Mesothelial cell of epicardium (in vitro differentiated cells): ENCODE measurements around the gene GPC6. TPM values are rescaled to one million over a fixed set of nuclear protein-coding genes. Genes with fewer than 3 reads are reported as not detected.
"Not testable (repeated sequence)": the region's sequence is repeated elsewhere in the genome, so short reads cannot be mapped to it uniquely, and the experiment has no call there.

Source experiments
- DNase-seq, 2 experiments: peaks; one replicate each; pipeline ENCODE4 v3.0.0; 2021; ENCODE audit warnings: low spot score in 2 of 2; ENCODE audit not compliant: unreplicated experiment in 2 of 2
- H3K27ac Mint-ChIP-seq: 2 replicates; pipeline ENCODE4 v1.8.0; 2021; ENCODE audit warnings: mixed read lengths
- H3K27me3 Mint-ChIP-seq: 2 replicates; pipeline ENCODE4 v1.8.0; 2021; ENCODE audit warnings: low read depth, mixed read lengths
- H3K36me3 Mint-ChIP-seq: 2 replicates; pipeline ENCODE4 v1.8.0; 2021; ENCODE audit warnings: mixed read lengths
- H3K4me1 Mint-ChIP-seq: 2 replicates; pipeline ENCODE4 v1.8.0; 2021; ENCODE audit warnings: mixed read lengths
- H3K4me3 Mint-ChIP-seq: 2 replicates; pipeline ENCODE4 v1.8.0; 2021; ENCODE audit warnings: mild to moderate bottlenecking, moderate library complexity, mixed read lengths
- H3K9me3 Mint-ChIP-seq: 2 replicates; pipeline ENCODE4 v1.8.0; 2021; ENCODE audit warnings: mixed read lengths
- CTCF ChIP-seq: fragments of 200-600 bp; sonication (generic); IDR thresholded peaks from one replicate; pipeline ENCODE4 v1.5.0; 2021; ENCODE audit warnings: antibody characterized with exemption; ENCODE audit not compliant: unreplicated experiment
- total RNA-seq: library from RNA; stranded (reverse); gene quantifications from 3 replicates; pipeline ENCODE4 v1.2.1, GENCODE V29; 2021

The GPC6 gene
- total RNA-seq, 1 donor from 2014 or later: 112 TPM

GRCh38 chr13:94204946-94205345 is 978.3 kb downstream of the GPC6 start:
- TF ChIP-seq CTCF: no peak
- no peak for DNase-seq
- Mint-ChIP-seq H3K27me3 (no peaks in the 10 kb centered on the region), H3K4me3 (no peak overlapping the region), H3K36me3 (peaks cover 7% of the 10 kb centered on the region), H3K9me3 (peaks cover 7% of the 10 kb centered on the region), H3K27ac (no peak overlapping the region), H3K4me1 (peaks cover 28% of the 10 kb centered on the region)

- no peak for DNase-seq
- no peak for TF ChIP-seq CTCF
- Mint-ChIP-seq H3K9me3 (peaks cover 7% of the 10 kb centered on the region), H3K27me3 (no peaks in the 10 kb centered on the region), H3K27ac (no peak overlapping the region), H3K4me3 (no peak overlapping the region), H3K36me3 (peaks cover 5% of the 10 kb centered on the region), H3K4me1 (peaks cover 30% of the 10 kb centered on the region)
Measured at GRCh38 chr13:94205896-94206295, 979.3 kb downstream of the GPC6 start.

- TF ChIP-seq CTCF: no peak
- Mint-ChIP-seq H3K27ac (no peak overlapping the region), H3K4me3 (no peak overlapping the region), H3K36me3 (no peaks in the 10 kb centered on the region), H3K27me3 (no peaks in the 10 kb centered on the region), H3K9me3 (no peaks in the 10 kb centered on the region), H3K4me1 (peaks cover 34% of the 10 kb centered on the region)
- no peak for DNase-seq
Measured at GRCh38 chr13:94209117-94209516, 982.5 kb downstream of the GPC6 start.

GRCh38 chr13:94209913-94210312 is 983.3 kb downstream of the GPC6 start:
- DNase-seq, H3K27me3 Mint-ChIP-seq, H3K4me3 Mint-ChIP-seq: not testable (repeated sequence)

GRCh38 chr13:94210816-94211215 is 984.2 kb downstream of the GPC6 start:
- no peak for DNase-seq
- Mint-ChIP-seq H3K9me3 (no peaks in the 10 kb centered on the region), H3K4me1 (peaks cover 32% of the 10 kb centered on the region), H3K27me3 (no peaks in the 10 kb centered on the region), H3K27ac (peak overlapping the region; percentile 92), H3K36me3 (no peaks in the 10 kb centered on the region), H3K4me3 (no peak overlapping the region)
- TF ChIP-seq CTCF: no peak

More at GRCh38 chr13:94209913-94210312, 983.3 kb downstream of the GPC6 start:
- peaks cover 33% of the 10 kb centered on the region for H3K4me1 Mint-ChIP-seq
- not testable (repeated sequence) for H3K9me3 Mint-ChIP-seq, H3K36me3 Mint-ChIP-seq, H3K27ac Mint-ChIP-seq

GRCh38 chr13:94212196-94212595 is 985.6 kb downstream of the GPC6 start:
- TF ChIP-seq CTCF: no peak
- Mint-ChIP-seq H3K4me3 (no peak overlapping the region), H3K27ac (no peak overlapping the region), H3K36me3 (no peaks in the 10 kb centered on the region), H3K4me1 (peaks cover 43% of the 10 kb centered on the region), H3K9me3 (no peaks in the 10 kb centered on the region), H3K27me3 (no peaks in the 10 kb centered on the region)
- no peak for DNase-seq
